Breast epithelium (tissue), 3 donors: ENCODE data around the gene PTPRN2.

ENCODE experiments used
- POLR2A ChIP-seq: fragments of 450-650 bp; IDR thresholded peaks from one replicate; pipeline ENCODE4 v1.6.1; 2016; ENCODE audit warnings: antibody characterized with exemption, mild to moderate bottlenecking, moderate library complexity
- POLR2AphosphoS5 ChIP-seq, 3 donors: sonication (generic); formaldehyde crosslinking; IDR thresholded peaks; one replicate each; pipeline ENCODE4 v1.6.1; 2017; ENCODE audit warnings: antibody characterized with exemption in 3 of 3
- TF ChIP-seq, protein P1 (sequence below), 3 donors: fragments of 450-650 bp; IDR thresholded peaks; one replicate each; pipeline ENCODE4 v1.5.1; 2016 to 2017; ENCODE audit warnings: antibody characterized with exemption in 3 of 3, mild to moderate bottlenecking in 3 of 3, moderate library complexity in 3 of 3

DNA sequence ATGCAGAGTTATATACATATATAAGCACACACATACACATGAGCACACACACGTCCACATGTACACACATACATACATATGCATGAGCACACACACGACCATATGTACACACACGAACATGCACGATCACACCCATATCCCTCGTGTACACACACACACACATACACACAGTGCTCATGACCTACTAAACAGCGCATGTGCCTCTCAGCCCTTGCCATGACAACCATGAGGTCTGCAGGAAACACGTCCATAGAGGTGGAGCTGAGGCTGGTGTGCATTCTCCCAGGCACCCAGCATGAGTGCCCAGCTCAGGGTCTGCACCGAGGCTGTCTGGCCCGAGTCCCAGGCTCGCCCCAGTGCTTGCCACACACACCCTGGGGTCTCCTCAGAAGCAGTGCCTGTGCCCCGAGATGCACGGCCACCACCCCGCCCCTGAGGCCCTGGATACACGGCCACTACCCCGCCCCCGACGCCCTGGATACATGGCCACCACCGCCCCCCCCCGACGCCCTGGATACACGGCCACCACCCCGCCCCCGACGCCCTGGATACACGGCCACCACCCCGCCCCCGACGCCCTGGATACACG lies 721.2 kb downstream of the PTPRN2 start:
- TF ChIP-seq, protein P1, sequence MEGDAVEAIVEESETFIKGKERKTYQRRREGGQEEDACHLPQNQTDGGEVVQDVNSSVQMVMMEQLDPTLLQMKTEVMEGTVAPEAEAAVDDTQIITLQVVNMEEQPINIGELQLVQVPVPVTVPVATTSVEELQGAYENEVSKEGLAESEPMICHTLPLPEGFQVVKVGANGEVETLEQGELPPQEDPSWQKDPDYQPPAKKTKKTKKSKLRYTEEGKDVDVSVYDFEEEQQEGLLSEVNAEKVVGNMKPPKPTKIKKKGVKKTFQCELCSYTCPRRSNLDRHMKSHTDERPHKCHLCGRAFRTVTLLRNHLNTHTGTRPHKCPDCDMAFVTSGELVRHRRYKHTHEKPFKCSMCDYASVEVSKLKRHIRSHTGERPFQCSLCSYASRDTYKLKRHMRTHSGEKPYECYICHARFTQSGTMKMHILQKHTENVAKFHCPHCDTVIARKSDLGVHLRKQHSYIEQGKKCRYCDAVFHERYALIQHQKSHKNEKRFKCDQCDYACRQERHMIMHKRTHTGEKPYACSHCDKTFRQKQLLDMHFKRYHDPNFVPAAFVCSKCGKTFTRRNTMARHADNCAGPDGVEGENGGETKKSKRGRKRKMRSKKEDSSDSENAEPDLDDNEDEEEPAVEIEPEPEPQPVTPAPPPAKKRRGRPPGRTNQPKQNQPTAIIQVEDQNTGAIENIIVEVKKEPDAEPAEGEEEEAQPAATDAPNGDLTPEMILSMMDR (IDR thresholded peaks at IDR 0.05): no peak
- no peak for TF ChIP-seq POLR2A
- no peak for TF ChIP-seq POLR2AphosphoS5 (IDR thresholded peaks at IDR 0.05)
